ENCODE results near the gene TENM4.

DNA sequence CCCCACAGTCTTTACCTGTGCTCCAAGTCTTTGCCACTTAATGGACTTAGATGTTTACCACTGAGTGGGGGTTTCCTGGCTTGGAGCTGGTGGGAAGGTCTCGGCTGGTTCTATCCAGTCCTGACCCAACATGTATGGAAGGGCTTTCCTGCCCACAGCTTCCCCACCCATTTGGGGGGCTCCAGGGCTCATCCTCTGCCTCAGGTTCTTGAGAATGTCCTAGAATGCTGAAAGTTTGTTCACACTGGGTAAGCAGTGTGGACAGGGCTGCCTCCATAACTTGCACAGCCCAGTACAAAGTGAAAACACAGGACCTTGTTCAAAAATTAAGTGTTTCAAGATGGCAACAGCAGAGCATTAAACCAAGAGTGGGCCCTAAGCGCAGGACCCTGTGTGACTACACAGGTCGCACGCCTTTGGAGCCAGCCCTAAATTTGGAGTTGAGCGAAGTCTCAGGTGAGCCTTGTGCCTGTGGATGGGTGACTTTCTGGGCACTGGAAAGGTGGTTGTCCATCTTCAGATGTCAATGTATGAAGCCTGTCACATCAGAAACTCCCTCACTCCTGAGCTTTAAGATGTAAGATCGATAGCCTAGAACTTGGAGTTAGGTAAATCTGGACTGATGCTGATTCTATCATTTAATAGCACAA is 793.4 kb downstream of the TENM4 start:
- TF ChIP-seq, protein P1, sequence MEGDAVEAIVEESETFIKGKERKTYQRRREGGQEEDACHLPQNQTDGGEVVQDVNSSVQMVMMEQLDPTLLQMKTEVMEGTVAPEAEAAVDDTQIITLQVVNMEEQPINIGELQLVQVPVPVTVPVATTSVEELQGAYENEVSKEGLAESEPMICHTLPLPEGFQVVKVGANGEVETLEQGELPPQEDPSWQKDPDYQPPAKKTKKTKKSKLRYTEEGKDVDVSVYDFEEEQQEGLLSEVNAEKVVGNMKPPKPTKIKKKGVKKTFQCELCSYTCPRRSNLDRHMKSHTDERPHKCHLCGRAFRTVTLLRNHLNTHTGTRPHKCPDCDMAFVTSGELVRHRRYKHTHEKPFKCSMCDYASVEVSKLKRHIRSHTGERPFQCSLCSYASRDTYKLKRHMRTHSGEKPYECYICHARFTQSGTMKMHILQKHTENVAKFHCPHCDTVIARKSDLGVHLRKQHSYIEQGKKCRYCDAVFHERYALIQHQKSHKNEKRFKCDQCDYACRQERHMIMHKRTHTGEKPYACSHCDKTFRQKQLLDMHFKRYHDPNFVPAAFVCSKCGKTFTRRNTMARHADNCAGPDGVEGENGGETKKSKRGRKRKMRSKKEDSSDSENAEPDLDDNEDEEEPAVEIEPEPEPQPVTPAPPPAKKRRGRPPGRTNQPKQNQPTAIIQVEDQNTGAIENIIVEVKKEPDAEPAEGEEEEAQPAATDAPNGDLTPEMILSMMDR (IDR thresholded peaks at IDR 0.05) = no peak
- TF ChIP-seq PHF8 (IDR thresholded peaks at IDR 0.05; ENCODE audit: borderline replicate concordance, low read depth) (no peak), NPAS2 (CRISPR knock-in tag; IDR thresholded peaks at IDR 0.05; ENCODE audit: borderline replicate concordance) (no peak), POLR2A (IDR thresholded peaks at IDR 0.05; ENCODE audit: low read length) (no peak), SMC3 (IDR thresholded peaks at IDR 0.05) (no peak), MAZ (IDR thresholded peaks at IDR 0.05; ENCODE audit: borderline replicate concordance, low read depth, low read length) (no peak), HOXB13 (CRISPR knock-in tag; IDR thresholded peaks at IDR 0.05; ENCODE audit: low read depth) (no peak)
